Measurements from ENCODE around the gene VDR.
A peak's percentile ranks its signal among the peaks of the same experiment; 100 is the strongest.
"Not testable (repeated sequence)": the region's sequence is repeated elsewhere in the genome, so short reads cannot be mapped to it uniquely, and the experiment has no call there.

Gene VDR

DNA sequence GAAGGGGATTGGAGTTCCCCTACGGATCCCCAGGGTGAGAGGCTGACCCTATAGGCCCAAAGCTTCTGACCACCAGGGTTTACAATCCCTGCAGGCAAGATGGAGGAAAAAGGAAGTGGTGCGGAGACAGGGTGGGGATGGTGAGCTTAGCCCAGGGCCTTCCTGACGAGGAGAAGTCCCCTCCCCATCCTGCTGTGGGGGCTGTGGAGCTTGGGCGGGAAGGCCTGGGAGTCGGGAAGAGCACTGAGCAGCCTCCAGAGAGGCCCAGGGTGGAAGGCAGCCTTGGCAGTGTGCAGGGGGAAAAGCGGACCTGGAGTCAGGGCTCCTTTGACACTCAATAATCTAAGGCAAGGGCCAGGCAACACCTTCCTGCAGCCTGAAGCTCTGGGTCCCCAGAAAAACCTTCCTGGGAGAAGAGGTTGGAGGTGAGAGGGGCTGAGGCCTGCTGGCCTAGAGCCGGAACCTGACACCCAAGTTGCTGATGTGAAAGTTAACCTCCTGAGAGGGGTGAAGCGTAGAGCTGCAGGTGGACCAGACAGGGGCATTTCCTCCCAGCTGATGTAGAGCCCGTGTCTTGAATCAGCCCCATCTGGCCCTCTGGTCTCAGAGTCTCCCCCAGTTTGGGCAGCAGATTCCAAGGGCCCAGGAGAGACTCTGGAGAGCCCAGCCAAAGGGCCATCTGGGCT, 91.1 kb downstream of the VDR start:
- no peak for DNase-seq (ENCODE audit: low read depth in 3 of 3)

- peak; percentile 80 to 94 (median 93) for DNase-seq (ENCODE audit: low read depth in 3 of 3)
These were observed 91.8 kb downstream of the VDR start for GRCh38 chr12:47812797-47813510.

GRCh38 chr12:47811581-47812484, 93.0 kb downstream of the VDR start:
- no peak for DNase-seq (ENCODE audit: low read depth in 3 of 3)

- no peak for DNase-seq (ENCODE audit: low read depth in 3 of 3)
These were observed 93.8 kb downstream of the VDR start for GRCh38 chr12:47811072-47811396.

DNA sequence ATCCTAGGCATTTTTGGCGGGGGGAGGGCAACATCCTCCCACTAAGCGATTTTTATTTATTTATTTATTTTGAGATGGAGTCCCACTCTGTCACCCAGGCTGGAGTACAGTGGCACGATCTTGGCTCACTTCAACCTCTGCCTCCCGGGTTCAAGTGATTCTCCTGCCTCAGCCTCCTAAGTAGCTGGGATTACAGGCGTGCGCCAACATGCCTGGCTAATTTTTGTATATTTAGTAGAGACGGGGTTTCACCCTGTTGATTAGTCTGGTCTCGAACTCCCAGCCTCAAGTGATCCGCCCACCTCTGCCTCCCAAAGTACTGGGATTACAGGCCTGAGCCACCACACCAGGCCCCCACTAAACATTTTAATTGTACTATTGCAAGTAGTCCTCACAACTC, 95.3 kb downstream of the VDR start:
- not testable (repeated sequence) for DNase-seq (ENCODE audit: low read depth in 3 of 3)

DNA sequence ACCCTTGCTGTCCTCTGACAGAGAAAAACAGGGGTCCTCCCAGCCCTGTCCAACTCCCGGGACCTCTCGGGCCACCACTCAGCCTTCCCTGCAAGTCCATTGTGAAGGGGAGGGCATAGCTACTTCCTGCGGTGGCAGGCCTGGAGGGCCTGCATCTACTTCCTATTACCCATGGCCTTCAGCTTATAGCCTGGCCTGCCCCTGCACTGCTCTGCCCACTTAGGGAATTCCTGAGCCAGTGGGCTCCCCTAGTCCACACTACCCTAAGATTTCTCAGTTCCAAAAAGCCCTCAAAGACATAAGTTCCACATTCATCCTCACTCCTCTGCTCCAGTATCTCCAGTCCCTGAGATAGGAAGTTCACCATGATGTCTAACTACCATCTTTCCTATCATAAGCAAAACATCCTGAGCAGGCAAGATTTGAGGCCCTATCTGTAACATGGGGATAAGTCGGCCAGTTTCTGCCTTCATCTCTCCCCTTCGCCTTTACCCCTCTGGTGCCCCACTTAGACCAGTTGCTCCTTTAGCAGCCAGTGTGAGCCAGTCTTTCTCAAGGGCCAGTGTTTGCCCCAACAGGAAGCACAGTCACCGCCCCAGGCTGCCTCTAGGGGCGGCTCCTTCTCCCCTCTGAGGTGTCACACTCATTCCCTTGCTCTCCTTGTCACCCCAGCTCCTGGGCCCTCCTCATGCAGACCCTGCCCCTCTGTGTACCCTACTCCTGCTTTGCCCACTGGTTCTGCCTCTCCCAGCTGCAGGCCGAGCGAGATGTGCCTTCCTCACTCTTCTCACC, 96.0 kb downstream of the VDR start:
- peak in 1 of 3 donors; percentile 50 for DNase-seq (ENCODE audit: low read depth in 3 of 3)

DNA sequence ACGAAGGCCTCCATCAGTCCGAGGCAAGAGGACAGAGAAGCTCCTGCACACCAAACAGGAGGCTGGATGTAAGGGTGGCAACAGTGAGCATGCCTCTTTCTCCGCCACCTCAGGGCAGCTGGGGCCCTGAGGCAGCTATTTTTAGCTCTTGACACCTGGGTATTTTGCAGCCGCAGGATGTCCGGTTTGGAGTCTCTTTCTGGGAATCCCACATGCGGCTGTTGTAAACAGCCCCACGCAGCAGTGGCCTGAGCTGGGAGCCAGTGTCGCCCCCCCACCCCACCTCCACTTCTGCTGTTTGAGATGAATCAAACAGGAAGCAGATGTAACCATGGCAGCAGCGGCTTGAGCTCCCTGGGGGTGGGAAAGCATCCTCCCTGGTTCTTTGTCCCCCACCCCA, 96.7 kb downstream of the VDR start:
- peak in 2 of 3 donors; percentile 64 to 75 for DNase-seq (ENCODE audit: low read depth in 3 of 3)

DNA sequence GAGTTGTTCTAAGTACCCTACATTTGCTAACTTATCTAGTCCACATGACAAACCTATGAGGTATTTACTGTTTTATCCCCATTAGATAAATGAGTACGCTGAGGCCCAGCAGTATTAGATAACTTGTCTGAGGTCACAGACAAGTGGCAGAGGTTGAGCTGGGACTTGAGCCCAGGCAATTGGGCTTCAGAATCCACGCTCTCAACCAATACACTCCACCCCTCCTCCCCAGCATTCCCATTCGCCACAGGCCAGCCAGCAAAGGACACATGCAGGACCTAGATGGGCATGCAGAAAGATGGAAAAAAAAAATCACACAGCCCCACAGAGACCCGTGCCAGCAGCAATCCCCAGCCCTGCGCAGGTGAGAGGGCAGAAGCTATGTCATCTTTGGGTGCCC, 97.5 kb downstream of the VDR start:
- DNase-seq (ENCODE audit: low read depth in 3 of 3) = no peak

GRCh38 chr12:47805417-47805816, 99.4 kb downstream of the VDR start:
- no peak for DNase-seq (ENCODE audit: low read depth in 3 of 3)

- DNase-seq (ENCODE audit: low read depth in 3 of 3) = no peak
These were observed 100.6 kb downstream of the VDR start for GRCh38 chr12:47804171-47804570.

DNA sequence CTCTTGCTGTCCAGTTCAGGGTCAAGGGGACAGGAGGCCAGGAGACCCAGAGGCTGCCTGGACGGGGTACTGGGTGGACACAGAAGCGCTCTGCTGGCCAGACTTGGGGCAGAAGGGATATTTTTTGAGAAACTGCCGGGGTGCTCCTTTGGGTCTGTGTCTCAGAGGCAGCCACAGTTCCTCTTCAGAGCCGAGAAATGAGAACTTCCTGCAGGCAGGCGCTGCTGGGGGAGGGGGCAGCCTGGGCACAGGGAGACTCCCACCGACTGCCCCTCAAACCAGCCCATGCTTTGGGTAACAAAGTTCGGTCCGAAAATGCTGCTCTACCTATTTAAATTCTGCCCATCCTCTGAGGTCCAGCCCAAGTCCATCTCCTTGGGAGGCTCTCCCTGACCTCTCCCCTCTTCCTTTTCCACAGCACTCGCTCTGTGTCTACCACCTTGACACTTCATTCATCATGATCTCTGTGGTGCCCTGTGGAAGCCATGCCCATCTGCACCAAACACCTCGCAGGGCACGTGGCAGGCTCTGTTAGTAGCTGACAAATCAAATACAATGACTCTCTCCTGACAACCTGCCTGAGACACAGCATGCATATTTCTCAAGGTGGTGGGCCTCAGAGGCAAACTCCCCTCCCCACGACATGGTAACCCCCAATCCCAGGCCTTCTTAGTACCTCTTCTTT, 101.5 kb downstream of the VDR start:
- DNase-seq (ENCODE audit: low read depth in 3 of 3) = no peak

- DNase-seq (ENCODE audit: low read depth in 3 of 3) = no peak
These were observed 102.5 kb downstream of the VDR start for GRCh38 chr12:47802312-47802711.

DNA sequence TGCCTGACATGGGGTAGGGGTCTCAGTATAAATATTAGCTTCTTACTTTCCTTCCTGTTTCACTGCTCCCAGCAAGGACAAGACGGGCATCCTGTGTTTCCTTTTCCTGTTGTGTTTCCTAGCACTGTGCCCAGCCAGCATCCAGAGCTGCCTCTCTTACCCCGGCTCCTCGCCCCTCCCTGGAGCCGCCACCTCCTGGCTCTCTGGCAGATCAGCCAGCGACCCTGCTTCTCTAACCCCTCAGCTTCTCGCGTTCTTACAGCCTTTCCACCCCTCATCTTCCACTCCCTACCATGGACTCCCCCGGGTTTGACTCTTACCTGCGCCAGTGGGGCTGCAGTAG, 102.9 kb downstream of the VDR start:
- no peak for DNase-seq (ENCODE audit: low read depth in 3 of 3)

GRCh38 chr12:47801170-47801903, 103.5 kb downstream of the VDR start:
- no peak for DNase-seq (ENCODE audit: low read depth in 3 of 3)

GRCh38 chr12:47800582-47800981, 104.2 kb downstream of the VDR start:
- no peak for DNase-seq (ENCODE audit: low read depth in 3 of 3)

DNA sequence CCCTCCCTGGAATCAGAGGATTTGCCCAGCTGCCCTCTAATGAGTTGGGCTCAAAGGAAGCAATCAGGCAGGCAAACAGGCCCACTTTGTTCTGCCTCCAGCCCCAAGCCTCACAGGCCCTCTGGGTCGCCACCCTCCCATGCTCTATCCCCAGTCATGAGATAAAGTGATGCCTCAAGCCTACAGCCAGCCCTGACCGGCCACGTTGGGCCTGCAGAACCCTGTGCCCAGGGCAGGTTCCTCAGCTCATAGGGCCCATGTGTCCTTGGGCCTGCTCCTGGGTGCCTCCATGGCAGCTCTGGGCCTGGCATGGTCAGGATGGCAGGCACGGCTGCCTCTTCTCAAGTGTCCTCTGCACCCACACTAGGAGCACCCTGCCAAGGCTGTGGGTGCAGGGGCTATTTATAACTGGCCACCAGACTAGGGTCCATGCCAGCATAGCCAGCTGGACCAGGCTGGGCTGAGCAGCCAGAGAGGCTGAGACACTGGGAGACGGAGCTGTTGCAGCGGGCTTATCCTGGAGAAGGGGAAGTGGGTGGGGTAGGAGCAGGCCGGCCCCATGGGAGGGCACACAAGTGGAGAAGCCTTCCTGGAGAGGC, 105.3 kb downstream of the VDR start:
- DNase-seq (ENCODE audit: low read depth in 3 of 3) = no peak

DNA sequence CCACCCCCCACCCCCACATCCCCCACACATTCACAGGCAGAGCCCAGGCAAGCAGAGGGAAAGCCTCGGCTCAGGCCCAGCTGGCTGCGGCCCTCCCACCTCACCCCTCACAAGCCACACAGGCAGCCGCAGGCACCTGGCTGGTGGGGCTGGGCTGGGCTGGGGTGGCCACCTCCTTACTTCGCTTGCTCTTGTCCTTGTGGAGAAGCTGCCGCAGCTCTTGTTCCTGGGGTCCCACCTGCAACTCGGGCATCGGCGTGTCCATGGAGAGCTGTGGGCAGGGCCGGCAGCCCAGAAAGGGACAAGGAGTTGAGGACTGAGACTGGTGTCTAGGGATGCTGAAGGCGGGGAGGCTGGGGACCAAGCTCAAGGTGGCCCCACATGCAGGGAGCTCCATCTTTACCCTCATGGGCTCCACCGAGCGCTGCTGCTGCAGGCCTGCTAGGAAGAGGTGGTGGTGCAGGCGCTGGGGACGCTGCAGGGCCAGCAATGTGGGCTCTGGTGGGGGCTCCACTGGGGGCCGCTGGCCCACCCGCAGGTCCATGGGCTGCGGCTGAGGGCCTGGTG, 106.3 kb downstream of the VDR start:
- DNase-seq (ENCODE audit: low read depth in 3 of 3) = no peak

- DNase-seq (ENCODE audit: low read depth in 3 of 3) = no peak
These were observed 107.4 kb downstream of the VDR start for GRCh38 chr12:47797441-47797840.

- DNase-seq (ENCODE audit: low read depth in 3 of 3) = no peak
These were observed 108.9 kb downstream of the VDR start for GRCh38 chr12:47795814-47796411.

Data from stimulated activated CD4-positive, alpha-beta T cell treated with anti-CD3 and anti-CD28 coated beads, TNF-alpha, amount 100 ng/mL, for 48 hours (primary cell).